NOMO-1 treated with dmso at 0.1 percent for 144 hours (cell line): ENCODE measurements around the gene CSMD2.

Experiments used
- DNase-seq: peaks from one replicate; lab custom pipeline; 2025; ENCODE audit not compliant: unreplicated experiment; lab: John Stamatoyannopoulos, UW

Gene CSMD2

GRCh38 chr1:34009340-34009985, 155.6 kb downstream of the CSMD2 start:
- no peak for DNase-seq

GRCh38 chr1:34007760-34008159, 157.3 kb downstream of the CSMD2 start:
- DNase-seq: no peak

GRCh38 chr1:34005309-34005708, 159.7 kb downstream of the CSMD2 start:
- DNase-seq: no peak

- DNase-seq: no peak
These were observed 162.2 kb downstream of the CSMD2 start for GRCh38 chr1:34002810-34003209.

- DNase-seq: no peak
These were observed 167.6 kb downstream of the CSMD2 start for GRCh38 chr1:33997127-33998036.

- no peak for DNase-seq
These were observed 168.7 kb downstream of the CSMD2 start for GRCh38 chr1:33996281-33996680.

GRCh38 chr1:33993301-33993700, 171.7 kb downstream of the CSMD2 start:
- DNase-seq: no peak

- no peak for DNase-seq
These were observed 174.7 kb downstream of the CSMD2 start for GRCh38 chr1:33990281-33990680.

- no peak for DNase-seq
These were observed 176.9 kb downstream of the CSMD2 start for GRCh38 chr1:33988161-33988560.

- DNase-seq: no peak
These were observed 178.5 kb downstream of the CSMD2 start for GRCh38 chr1:33986390-33987095.

- DNase-seq: no peak
These were observed 179.4 kb downstream of the CSMD2 start for GRCh38 chr1:33985656-33986055.

GRCh38 chr1:33984906-33985565, 180.0 kb downstream of the CSMD2 start:
- DNase-seq: no peak

GRCh38 chr1:33982419-33982818, 182.6 kb downstream of the CSMD2 start:
- DNase-seq: no peak

- DNase-seq: no peak
These were observed 185.7 kb downstream of the CSMD2 start for GRCh38 chr1:33979341-33979740.

GRCh38 chr1:33975961-33976360, 189.1 kb downstream of the CSMD2 start:
- no peak for DNase-seq

- DNase-seq: no peak
These were observed 191.1 kb downstream of the CSMD2 start for GRCh38 chr1:33973799-33974545.

GRCh38 chr1:33972676-33973395, 192.2 kb downstream of the CSMD2 start:
- no peak for DNase-seq

GRCh38 chr1:33971913-33972312, 193.1 kb downstream of the CSMD2 start:
- DNase-seq: no peak

- DNase-seq: no peak
These were observed 193.9 kb downstream of the CSMD2 start for GRCh38 chr1:33971018-33971710.
